NCI-H2107 treated with DMSO at 0.1 percent for 48 hours (cell line): ENCODE results near the gene NTNG2.

Experiments
- DNase-seq: peaks from one replicate; lab custom pipeline; 2025; ENCODE audit not compliant: unreplicated experiment; lab: John Stamatoyannopoulos, UW

Gene NTNG2

DNA sequence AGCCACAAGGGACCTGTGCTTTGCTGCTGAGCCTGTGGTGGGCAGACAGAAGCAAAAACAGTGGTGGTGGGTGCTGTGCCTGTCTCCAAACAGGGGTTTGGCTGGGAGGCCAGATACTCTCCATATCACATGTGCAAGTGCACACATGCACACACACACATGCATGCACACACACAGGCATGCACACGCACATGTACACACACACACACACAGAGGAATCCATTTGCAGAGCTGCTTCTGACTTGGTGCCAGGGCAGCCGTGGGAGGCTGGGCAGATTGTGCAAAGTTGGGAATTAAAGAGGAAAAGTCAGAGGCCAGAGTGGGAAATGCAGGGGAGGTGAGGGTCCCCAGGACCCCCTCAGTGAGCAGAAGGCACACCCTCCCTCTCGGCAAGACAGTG lies 71.3 kb downstream of the NTNG2 start:
- DNase-seq, result no peak

DNA sequence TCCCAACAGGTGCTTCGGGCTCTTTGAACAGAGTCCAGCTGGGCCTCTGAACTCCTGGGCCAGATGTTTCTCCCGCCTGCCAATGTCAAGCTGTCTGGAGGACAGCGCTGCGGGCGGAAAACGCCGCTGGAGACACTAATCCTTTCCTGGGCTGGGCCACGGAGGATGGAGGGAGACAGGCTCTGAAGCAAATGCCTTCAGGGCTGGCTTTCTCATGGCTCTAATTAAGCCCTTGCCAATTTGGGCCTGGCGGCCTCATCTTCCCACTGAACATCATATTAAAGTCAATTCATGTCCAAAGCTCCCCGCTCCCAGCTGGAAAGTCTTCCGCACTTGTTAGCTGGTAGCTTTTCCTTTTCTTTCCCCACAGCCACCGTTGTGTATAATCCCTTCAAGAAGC lies 72.7 kb downstream of the NTNG2 start:
- DNase-seq, result no peak

DNA sequence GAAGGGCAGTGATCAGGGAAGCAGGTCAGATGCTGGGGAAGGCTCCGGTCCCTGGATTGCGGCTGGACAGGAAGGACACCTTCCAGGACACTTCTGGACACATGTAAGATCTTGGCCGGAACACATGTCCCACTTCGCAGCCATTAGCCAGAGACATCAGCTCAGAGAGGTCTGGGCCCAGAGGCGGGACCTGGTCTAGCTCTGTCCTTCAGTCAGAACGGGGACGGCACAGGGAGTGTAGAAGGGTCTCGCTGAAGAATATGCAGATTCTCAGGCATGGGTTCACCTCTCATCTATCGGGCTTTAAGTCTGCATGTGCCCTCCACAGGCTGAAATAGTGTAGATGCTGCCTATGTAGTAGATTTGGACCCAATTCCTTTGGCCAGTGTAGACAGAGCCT lies 73.3 kb downstream of the NTNG2 start:
- no peak for DNase-seq

- peak; percentile 31 for DNase-seq
Measured at GRCh38 chr9:132235894-132236661, 74.2 kb downstream of the NTNG2 start.

DNA sequence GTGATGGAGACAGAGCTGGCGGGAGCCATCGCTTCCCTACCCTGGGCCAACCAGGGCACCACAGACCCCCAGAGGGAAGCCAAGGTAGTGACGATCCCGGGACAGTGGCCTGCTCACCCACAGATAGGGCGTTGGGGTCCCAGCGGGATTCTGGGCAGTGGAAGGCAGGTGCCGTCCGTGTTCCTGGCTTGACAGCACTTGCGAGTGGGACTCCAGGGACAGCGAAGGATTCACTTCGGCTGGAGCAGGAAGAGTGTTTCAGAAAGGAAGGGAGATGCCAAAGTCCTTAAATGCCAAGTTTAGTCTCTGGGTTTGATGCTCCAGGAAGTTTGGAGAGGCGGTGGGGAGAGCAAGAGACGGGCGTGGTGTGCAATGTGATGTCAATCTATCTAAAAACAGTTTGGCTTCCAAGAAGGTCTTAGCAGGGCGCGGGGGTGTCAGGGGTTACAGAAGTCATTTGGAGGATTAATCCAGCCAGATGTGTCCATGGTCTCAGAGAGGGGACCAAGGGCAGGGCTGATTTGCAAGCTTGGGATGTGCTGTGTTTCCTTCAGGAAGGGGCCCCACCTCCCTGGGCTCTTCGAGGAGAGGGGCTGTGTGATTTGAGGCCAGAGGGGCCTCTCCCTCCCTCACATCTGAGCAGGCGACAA lies 74.9 kb downstream of the NTNG2 start:
- DNase-seq, result no peak

DNA sequence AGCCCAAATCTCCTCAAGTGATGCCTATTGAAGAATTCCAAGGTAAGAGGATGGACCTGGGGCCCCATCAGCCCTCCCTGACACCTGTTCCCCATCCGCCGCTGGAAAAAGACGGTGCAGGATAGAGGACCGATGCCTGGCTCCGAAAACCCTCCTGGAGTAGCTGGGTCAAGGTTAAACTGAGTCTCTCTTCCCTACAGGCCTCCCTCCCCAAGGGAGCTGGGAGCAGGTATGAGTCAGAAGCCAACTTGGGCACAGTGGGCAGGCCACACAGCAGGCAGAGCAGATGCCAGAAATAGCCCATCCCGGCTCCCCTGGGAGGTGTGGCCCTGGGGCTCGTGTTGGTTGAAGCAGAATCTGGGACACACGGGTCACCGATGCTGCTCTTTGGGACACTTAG lies 75.6 kb downstream of the NTNG2 start:
- no peak for DNase-seq

GRCh38 chr9:132238026-132238972 lies 76.4 kb downstream of the NTNG2 start:
- DNase-seq, result no peak

DNA sequence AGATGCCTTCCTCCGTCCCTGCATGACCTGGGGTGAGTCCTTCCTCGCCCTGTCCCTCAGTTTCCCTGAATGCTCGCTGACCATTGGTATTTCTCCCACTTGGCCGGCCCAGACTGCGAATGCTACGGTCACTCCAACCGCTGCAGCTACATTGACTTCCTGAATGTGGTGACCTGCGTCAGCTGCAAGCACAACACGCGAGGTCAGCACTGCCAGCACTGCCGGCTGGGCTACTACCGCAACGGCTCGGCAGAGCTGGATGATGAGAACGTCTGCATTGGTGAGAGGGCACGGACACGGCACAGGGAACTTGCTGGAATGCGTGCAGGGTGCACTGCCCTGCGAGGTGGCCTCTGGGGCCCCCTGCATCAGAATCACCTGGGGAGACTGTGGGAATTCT lies 77.1 kb downstream of the NTNG2 start:
- no peak for DNase-seq

DNA sequence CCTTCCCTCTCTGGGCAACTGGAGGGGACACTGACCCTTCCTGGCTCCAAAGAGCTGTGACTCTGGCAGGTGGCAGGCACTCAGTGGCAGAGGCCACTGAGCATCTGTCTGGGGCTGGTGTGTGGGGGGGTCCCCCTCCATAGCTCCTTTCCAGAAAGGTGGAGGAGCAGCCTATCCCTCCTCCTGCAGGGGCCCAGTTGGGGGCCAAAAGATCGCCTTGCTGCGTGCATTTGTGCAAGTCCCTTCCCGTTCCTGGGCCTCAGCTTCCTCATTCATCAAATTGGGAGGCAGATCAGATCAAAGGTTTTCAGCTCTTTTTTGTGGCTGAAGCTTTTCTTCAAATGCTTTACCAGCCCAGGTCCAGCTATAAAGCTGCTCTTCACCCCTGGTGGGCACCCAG lies 77.7 kb downstream of the NTNG2 start:
- DNase-seq, result no peak

- no peak for DNase-seq
Measured at GRCh38 chr9:132239999-132240840, 78.4 kb downstream of the NTNG2 start.

- DNase-seq, result peak; percentile 26
Measured at GRCh38 chr9:132240841-132241482, 79.1 kb downstream of the NTNG2 start.

DNA sequence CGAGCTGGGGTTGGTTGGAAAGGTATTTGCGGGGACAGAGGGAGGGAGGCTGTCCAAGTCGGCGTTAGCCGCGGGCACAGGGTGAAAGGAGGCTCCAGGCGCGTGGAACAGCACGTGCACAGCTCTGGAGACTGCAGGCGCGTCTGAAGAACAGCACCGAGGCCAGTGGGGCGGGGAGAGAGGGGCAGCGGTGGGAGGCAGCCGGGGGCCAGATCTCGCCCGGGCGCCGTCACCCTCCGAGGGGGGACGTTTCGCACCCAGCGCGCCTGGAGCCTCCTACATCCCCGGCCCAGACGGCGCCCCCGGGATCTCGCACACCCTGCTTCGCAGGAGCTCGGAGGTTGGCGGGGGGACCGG lies 79.6 kb downstream of the NTNG2 start:
- DNase-seq, result no peak

GRCh38 chr9:132241840-132242620 lies 80.2 kb downstream of the NTNG2 start:
- DNase-seq, result no peak

- DNase-seq, result no peak
Measured at GRCh38 chr9:132242621-132243155, 80.8 kb downstream of the NTNG2 start.

- no peak for DNase-seq
Measured at GRCh38 chr9:132243156-132244074, 81.6 kb downstream of the NTNG2 start.

- DNase-seq, result no peak
Measured at GRCh38 chr9:132244582-132245455, 83.0 kb downstream of the NTNG2 start.

DNA sequence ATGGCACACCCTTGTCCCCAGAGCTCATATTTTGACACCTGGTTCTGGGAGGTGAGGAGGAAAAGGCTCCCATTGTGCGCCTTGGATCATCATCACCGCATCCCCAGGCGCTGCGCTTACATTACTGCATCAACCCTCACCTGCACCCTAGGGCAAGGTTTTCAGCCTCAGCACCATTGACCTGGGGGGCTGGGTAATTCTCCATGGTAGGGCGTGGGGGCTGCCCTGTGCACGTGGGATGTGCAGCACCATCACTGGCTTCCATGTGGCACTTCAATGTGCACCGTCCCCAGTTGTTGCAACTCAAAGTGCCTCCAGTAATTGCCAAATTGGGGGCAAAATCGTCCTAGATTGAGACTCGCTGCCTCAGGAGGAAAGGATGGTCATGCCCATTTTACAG lies 83.6 kb downstream of the NTNG2 start:
- DNase-seq, result no peak
